ENCODE results near the gene ABHD14A.

ABHD14A gene

DNA sequence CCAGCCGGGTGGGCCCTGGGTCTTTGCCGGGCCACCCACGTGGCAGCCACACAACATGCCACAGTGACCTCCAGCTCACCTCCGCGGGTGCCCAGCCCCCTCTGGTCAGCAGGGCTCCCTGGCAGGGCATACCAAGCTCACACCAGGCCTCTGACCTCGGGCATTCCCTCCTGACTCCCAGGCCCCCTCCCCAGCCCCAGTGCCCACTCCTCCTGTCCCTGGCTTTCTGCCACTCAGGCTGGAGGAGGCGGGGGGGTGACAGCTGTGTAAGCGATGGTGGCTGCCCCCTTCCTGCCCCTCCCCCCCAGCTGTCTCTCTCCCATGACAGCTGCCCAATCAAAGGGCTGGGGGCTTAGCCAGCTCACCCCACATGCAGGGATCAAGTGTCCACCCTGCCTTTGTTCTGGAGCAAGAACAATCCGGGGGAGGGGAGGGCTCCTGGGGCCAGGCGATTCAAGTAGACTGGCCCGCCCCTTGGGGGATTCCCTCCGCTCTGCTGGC lies 10.9 kb upstream of the ABHD14A start:
- TF ChIP-seq, protein P1, sequence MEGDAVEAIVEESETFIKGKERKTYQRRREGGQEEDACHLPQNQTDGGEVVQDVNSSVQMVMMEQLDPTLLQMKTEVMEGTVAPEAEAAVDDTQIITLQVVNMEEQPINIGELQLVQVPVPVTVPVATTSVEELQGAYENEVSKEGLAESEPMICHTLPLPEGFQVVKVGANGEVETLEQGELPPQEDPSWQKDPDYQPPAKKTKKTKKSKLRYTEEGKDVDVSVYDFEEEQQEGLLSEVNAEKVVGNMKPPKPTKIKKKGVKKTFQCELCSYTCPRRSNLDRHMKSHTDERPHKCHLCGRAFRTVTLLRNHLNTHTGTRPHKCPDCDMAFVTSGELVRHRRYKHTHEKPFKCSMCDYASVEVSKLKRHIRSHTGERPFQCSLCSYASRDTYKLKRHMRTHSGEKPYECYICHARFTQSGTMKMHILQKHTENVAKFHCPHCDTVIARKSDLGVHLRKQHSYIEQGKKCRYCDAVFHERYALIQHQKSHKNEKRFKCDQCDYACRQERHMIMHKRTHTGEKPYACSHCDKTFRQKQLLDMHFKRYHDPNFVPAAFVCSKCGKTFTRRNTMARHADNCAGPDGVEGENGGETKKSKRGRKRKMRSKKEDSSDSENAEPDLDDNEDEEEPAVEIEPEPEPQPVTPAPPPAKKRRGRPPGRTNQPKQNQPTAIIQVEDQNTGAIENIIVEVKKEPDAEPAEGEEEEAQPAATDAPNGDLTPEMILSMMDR (IDR thresholded peaks at IDR 0.05; ENCODE audit: low read depth, low read length) = no peak
- DNase-seq (ENCODE audit: low read depth in 2 of 2) = no peak
- H3K4me3 ChIP-seq (replicated peaks in 1 of 2; ENCODE audit: low read depth in 2 of 2, low read length in 2 of 2) = no peak overlapping the region

DNA sequence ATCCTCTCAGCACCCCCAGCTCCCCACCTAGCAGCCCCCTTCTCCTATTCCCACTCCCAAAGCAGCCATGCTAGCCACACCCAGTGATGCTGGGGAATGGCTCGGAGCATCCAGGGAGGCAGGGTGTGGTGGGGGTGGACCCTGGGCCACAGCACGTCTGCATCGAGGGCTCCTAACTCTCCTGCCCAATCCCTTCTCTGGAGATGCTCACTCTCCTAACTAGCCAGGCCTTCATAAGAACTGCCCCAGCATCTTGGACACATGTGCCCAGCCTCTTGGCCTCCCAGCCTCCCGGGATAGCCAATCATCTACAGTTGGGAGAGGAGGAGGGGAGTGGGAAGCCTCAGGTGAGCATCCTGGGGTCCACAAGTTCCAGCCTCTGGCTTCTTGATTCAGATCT lies 10.3 kb upstream of the ABHD14A start:
- no peak overlapping the region for H3K4me3 ChIP-seq (replicated peaks in 1 of 2; ENCODE audit: low read depth in 2 of 2, low read length in 2 of 2)
- TF ChIP-seq, protein P1 (IDR thresholded peaks at IDR 0.05; ENCODE audit: low read depth, low read length) = no peak

DNA sequence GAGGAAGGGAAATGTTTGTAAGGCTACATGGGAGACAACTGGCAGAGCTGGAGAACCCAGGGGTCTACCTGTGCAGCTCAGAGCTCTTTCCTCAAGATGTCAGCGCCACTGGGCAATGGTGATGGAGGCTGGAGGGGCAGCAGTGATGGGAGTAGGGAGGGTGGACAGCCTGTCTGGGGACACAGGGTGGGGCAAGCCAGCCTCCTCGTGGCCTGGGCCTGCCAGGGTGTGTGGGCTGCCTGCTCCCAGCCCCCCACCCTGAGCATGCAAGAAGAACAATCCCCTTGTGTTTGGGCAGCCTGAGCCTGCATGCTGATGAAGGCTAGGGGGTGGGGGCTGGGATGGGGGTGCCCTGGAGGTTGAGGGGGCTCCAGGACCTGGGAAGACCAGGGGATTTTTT lies 8.8 kb upstream of the ABHD14A start:
- TF ChIP-seq, protein P1 (IDR thresholded peaks at IDR 0.05; ENCODE audit: low read depth, low read length) = no peak
- DNase-seq (ENCODE audit: low read depth in 2 of 2) = no peak
- H3K4me3 ChIP-seq (replicated peaks in 1 of 2; ENCODE audit: low read depth in 2 of 2, low read length in 2 of 2) = no peak overlapping the region

More for the DNA sequence above, 10.3 kb upstream of the ABHD14A start:
- DNase-seq (ENCODE audit: low read depth in 2 of 2) = no peak

DNA sequence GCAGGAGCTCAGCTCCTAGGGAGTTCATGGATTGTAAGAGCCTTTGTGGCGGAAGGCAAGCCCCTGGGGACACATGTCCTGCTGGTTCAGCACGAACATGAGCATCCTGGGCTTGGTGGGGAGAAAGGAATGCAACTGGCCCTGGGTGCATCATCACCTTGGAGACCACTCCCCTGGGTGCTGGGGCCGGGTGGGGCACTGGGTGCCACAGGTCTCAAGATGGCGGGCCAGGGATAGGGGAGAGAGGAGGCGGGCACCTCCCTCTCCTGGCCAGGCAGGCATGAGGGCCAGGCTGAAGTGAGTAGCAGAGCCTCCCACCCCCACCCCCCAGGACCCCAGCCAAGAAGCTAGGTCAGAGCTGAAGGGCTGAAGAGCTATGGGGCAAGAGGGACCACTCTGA lies 8.4 kb upstream of the ABHD14A start:
- DNase-seq (ENCODE audit: low read depth in 2 of 2) = no peak
- H3K4me3 ChIP-seq (replicated peaks in 1 of 2; ENCODE audit: low read depth in 2 of 2, low read length in 2 of 2) = peak overlapping the region; percentile 67 to 68

DNA sequence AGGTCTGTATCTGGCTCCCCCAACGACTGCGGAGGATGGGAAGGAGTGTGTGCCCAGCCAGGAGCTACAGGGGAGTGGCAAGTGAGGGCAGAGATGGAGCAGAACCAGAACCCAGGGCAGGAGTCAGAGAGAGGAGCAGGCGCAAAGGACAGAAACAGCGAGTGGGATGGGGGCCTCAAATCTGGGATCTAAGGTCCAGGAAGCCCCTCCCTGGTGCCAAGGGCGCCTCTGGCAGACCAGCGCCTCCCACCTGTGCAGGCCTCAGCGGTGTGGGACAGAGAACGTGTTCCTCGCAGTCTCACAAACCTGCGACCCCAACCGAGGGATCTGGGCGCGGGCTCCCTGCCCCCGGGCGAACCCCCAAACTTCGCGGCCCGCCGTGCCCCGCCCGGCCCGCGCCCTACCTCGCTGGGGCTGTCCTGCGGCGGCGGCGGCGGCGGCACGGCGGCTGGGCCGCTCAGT lies 7.9 kb upstream of the ABHD14A start:
- TF ChIP-seq, protein P1 (IDR thresholded peaks at IDR 0.05; ENCODE audit: low read depth, low read length) = no peak
- no peak for DNase-seq (ENCODE audit: low read depth in 2 of 2)
- peak overlapping the region; percentile 67 to 68 for H3K4me3 ChIP-seq (replicated peaks in 1 of 2; ENCODE audit: low read depth in 2 of 2, low read length in 2 of 2)

More for the DNA sequence above, 8.4 kb upstream of the ABHD14A start:
- TF ChIP-seq, protein P1 (IDR thresholded peaks at IDR 0.05; ENCODE audit: low read depth, low read length) = no peak

DNA sequence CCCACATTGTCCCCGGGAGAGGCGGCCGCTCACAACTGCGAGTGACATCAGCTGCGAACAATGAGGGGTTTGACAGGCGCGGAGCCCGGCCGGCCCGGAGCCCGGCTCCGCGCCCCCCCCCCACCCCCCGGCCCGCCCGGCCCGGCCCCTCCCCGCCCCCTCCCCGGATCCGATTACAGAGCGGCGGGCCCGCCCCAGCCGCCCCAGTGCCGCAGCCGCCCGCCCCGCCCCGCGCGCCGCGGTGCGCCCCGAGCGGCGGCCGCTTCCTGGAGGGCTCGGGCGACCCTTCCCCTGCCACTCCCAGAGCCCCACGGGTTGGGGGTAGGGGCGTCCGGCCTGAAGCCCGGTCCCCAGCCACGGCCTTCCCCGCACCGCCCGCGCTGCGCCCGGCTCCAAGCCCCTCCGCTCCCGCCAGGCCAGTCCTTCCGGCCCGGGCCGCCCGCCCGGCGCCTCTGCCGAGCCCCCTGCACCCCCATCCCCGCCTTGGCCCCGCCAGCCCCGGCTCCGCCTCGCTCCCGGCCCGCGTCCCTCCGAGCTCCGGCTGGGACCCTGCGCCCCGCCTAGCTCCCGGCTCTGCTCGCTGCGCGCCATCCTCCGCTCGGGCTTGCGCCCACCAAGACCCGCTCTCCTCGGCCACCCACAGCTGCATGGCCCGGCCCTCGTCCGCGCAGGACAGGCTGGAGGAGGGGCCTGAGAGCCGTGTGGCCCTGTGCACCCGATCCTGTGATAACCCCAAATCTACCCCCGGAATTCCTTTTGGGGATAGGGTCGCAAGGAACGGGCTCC lies 7.3 kb upstream of the ABHD14A start, which contains the start of gene PCBP4:
PCBP4 (minus strand) TSS at position 71 of the 786 bp plus-strand sequence. CDS start 6,214 bp downstream, outside the sequence.
- DNase-seq (ENCODE audit: low read depth in 2 of 2) = peak in 1 of 2 donors; percentile 42
- peak within 1 kb of the TSS; percentile 67 to 68 for H3K4me3 ChIP-seq (replicated peaks in 1 of 2; ENCODE audit: low read depth in 2 of 2, low read length in 2 of 2)
- TF ChIP-seq, protein P1 (IDR thresholded peaks at IDR 0.05; ENCODE audit: low read depth, low read length) = no peak

Measured in cardiac fibroblast (primary cell).